GM12878 (cell line): ENCODE results near the gene PSMD8. TPM values are rescaled to one million over a fixed set of nuclear protein-coding genes. Genes with fewer than 3 reads are reported as not detected.

Experiments used
- ATAC-seq: fragments of 200-7000 bp; cut with Tn5 transposase; 3 replicates; pipeline ENCODE4 v1.9.1; 2020; ENCODE audit warnings: mild to moderate bottlenecking, moderate library complexity
- BruUV-seq: library from RNA; stranded (reverse); fragments of 400-500 nt; replicated peaks from 2 replicates; lab custom pipeline; 2021; lab: Mats Ljungman, UMichigan
- CTCF ChIA-PET: fragments of 300-600 bp; sonication (Branson Sonifier 250); formaldehyde crosslinking; extraction: SDS; loops from one replicate; lab custom pipeline; 2021; ENCODE audit warnings: inconsistent platforms; lab: Yijun Ruan, JAX
- POLR2A ChIA-PET: fragments of 350-600 bp; formaldehyde crosslinking; extraction: SDS; loops from one replicate; lab custom pipeline; 2021; ENCODE audit warnings: inconsistent platforms; lab: Charles Lee
- RAD21 ChIA-PET: fragments of 300-600 bp; sonication (Branson Sonifier 250); formaldehyde crosslinking; loops from one replicate; lab custom pipeline; 2023; ENCODE audit warnings: antibody characterized with exemption; ENCODE audit not compliant: unreplicated experiment; lab: Charles Lee
- SMC1A ChIA-PET: fragments of 300-600 bp; sonication (Branson Sonifier 250); formaldehyde crosslinking; loops from one replicate; lab custom pipeline; 2023; ENCODE audit not compliant: unreplicated experiment, uncharacterized antibody; lab: Charles Lee
- DNase-seq: peaks from one replicate; pipeline ENCODE4 v3.0.0-alpha.2; 2011; ENCODE audit warnings: low read depth, low spot score
- FAIRE-seq: peaks from 3 replicates; lab custom pipeline; 2011; peaks lifted over from hg19 to GRCh38; lab: Jason Lieb, UNC
- H2AFZ ChIP-seq: 2 replicates; pipeline ENCODE4 v1.6.0; 2011; ENCODE audit warnings: low read depth, low read length, control low read depth; ENCODE audit not compliant: control insufficient read depth
- H3K27ac ChIP-seq: 2 replicates; pipeline ENCODE4 v1.5.1; 2011; ENCODE audit warnings: control low read depth; ENCODE audit not compliant: control insufficient read depth, insufficient read depth
- H3K27me3 ChIP-seq, 2 experiments: replicated peaks in 1 of 2; 2 replicates each; pipeline versions ENCODE4 v1.6.0 to v1.6.1; 2011; ENCODE audit warnings: low read length in 1 of 2; ENCODE audit not compliant: control insufficient read depth in 2 of 2, insufficient read depth in 2 of 2
- H3K36me3 ChIP-seq, 2 experiments: 2 replicates each; pipeline ENCODE4 v1.5.1; 2011; ENCODE audit warnings: low read length in 1 of 2; ENCODE audit not compliant: control insufficient read depth in 2 of 2, insufficient read depth in 2 of 2
- H3K4me1 ChIP-seq: 2 replicates; pipeline ENCODE4 v1.6.1; 2011; ENCODE audit warnings: mild to moderate bottlenecking, low read length, moderate library complexity, mixed read lengths; ENCODE audit not compliant: control insufficient read depth, insufficient read depth
- H3K4me2 ChIP-seq: 2 replicates; pipeline ENCODE4 v1.6.0; 2011; ENCODE audit warnings: control low read depth; ENCODE audit not compliant: control insufficient read depth, insufficient read depth
- H3K4me3 ChIP-seq: fragments of 200-600 bp; sonication (generic); 2 replicates; pipeline ENCODE4 v1.5.1; 2016
- H3K79me2 ChIP-seq: 2 replicates; pipeline ENCODE4 v1.6.0; 2011; ENCODE audit warnings: low read length; ENCODE audit not compliant: control insufficient read depth, insufficient read depth
- H3K9ac ChIP-seq: 2 replicates; pipeline ENCODE4 v1.8.0; 2011; ENCODE audit warnings: low read length, control low read depth, mixed read lengths; ENCODE audit not compliant: control insufficient read depth, insufficient read depth
- H3K9me3 ChIP-seq: replicated peaks from 3 replicates; pipeline ENCODE4 v1.5.1; 2011; ENCODE audit warnings: mild to moderate bottlenecking, low read length; ENCODE audit not compliant: control insufficient read depth, insufficient read depth
- H4K20me1 ChIP-seq: 2 replicates; pipeline ENCODE4 v1.6.0; 2011; ENCODE audit not compliant: control insufficient read depth, insufficient read depth
- ATF7 ChIP-seq: fragments of 450-650 bp; IDR thresholded peaks from 2 replicates; pipeline ENCODE4 v1.6.1; 2016; ENCODE audit warnings: low read depth, mild to moderate bottlenecking
- BHLHE40 ChIP-seq, 2 experiments: fragments of 450-650 bp in 1 of 2; IDR thresholded peaks; 2 replicates each; pipeline ENCODE4 v1.6.1; 2011 to 2017; ENCODE audit warnings: low read depth in 2 of 2, borderline replicate concordance in 1 of 2, improper control_type of control experiment in 1 of 2, low read length in 1 of 2, mild to moderate bottlenecking in 1 of 2
- EGR1 ChIP-seq, 2 experiments: IDR thresholded peaks; 1 replicate in 1 of 2; 2 replicates in 1 of 2; pipeline ENCODE4 v1.6.1; 2011 to 2012; ENCODE audit warnings: low read depth in 2 of 2, low read length in 2 of 2, borderline replicate concordance in 1 of 2, mild to moderate bottlenecking in 1 of 2, moderate library complexity in 1 of 2
- HDAC6 ChIP-seq: fragments of 200-600 bp; sonication (generic); IDR thresholded peaks from one replicate; pipeline ENCODE4 v1.8.0; 2017; ENCODE audit warnings: antibody characterized with exemption; ENCODE audit not compliant: unreplicated experiment
- IKZF1 ChIP-seq: fragments of 450-650 bp; conservative IDR thresholded peaks from 2 replicates; pipeline ENCODE4 v1.6.1; 2017; ENCODE audit warnings: antibody characterized with exemption, mild to moderate bottlenecking
- JUND ChIP-seq: IDR thresholded peaks from 2 replicates; pipeline ENCODE4 v1.6.1; 2012; ENCODE audit warnings: low read depth, mild to moderate bottlenecking, low read length, improper control_type of control experiment, moderate library complexity
- PAX5 ChIP-seq: IDR thresholded peaks from 2 replicates; pipeline ENCODE4 v1.6.1; 2011; ENCODE audit warnings: low read depth, low read length, borderline replicate concordance
- RAD21 ChIP-seq: IDR thresholded peaks from 2 replicates; pipeline ENCODE4 v1.6.1; 2011; ENCODE audit warnings: mild to moderate bottlenecking, low read depth, low read length, moderate library complexity; ENCODE audit not compliant: insufficient read depth
- RAD51 ChIP-seq: fragments of 450-650 bp; IDR thresholded peaks from 2 replicates; pipeline ENCODE4 v1.6.1; 2016; ENCODE audit warnings: moderate library complexity, mild to moderate bottlenecking, inconsistent platforms
- TAF1 ChIP-seq: IDR thresholded peaks from 2 replicates; pipeline ENCODE4 v1.6.1; 2011; ENCODE audit warnings: mild to moderate bottlenecking, low read depth, low read length, borderline replicate concordance
- ZBED1 ChIP-seq: IDR thresholded peaks from 2 replicates; pipeline ENCODE4 v1.6.1; 2016; ENCODE audit warnings: borderline replicate concordance
- ZNF274 ChIP-seq: IDR thresholded peaks from one replicate; pipeline ENCODE4 v1.8.0; 2011; ENCODE audit not compliant: insufficient read length, insufficient read depth
- WGBS: methylation state at CpG from one replicate; pipeline ENCODE4 v1.1.6; 2016; ENCODE audit warnings: low lambda C conversion rate; ENCODE audit not compliant: insufficient replicate concordance, insufficient coverage; ENCODE audit errors: missing lambda C conversion rate; 5-methylcytosine and 5-hydroxymethylcytosine counted together
- in situ Hi-C: fragments of 300-500 bp; cut with MboI; formaldehyde crosslinking; loops from 9 replicates; pipeline ENCODE4 v1.14.3; 2018; ENCODE audit warnings: mixed read lengths
- intact Hi-C: fragments of 100-400 bp; cut with micrococcal nuclease; formaldehyde crosslinking; loops from one replicate; pipeline ENCODE4 v1.14.2; 2022; ENCODE audit not compliant: unreplicated experiment
- polyA plus RNA-seq, 11 experiments: library from polyadenylated mRNA; depleted of rRNA in 4 of 11; unstranded in 6 of 11; stranded (reverse) in 5 of 11; fragments of >200 nt; fragmentation: Nextera tagmentation in 4 of 11; fragmentation: Illumina TruSeq in 1 of 11; extraction: Ambion mirVana in 4 of 11; extraction: Trizol in 1 of 11; gene quantifications; 1 replicate in 1 of 11; 2 replicates in 10 of 11; pipeline versions ENCODE4 v1.2.1 to v1.2.3, GENCODE V29; 2011 to 2016; ENCODE audit warnings: inconsistent platforms in 2 of 11, missing spikeins in 2 of 11, low read depth in 1 of 11
- total RNA-seq, 4 experiments: library from RNA; depleted of rRNA in 3 of 4; stranded (reverse); fragments of >200 nt in 3 of 4; fragmentation: Illumina TruSeq in 1 of 4; extraction: Trizol in 1 of 4; gene quantifications; 2 replicates each; pipeline versions ENCODE4 v1.2.1 to v1.2.3, GENCODE V29; 2013 to 2021
- TF ChIP-seq, protein P1 (sequence below): IDR thresholded peaks from 2 replicates; pipeline ENCODE4 v1.6.1; 2011; ENCODE audit warnings: borderline replicate concordance, low read depth, mild to moderate bottlenecking, moderate library complexity, low read length; ENCODE audit not compliant: insufficient read depth, poor library complexity, severe bottlenecking
- TF ChIP-seq, protein P2 (sequence below): fragments of 450-650 bp; IDR thresholded peaks from 2 replicates; pipeline ENCODE4 v1.6.1; 2017; ENCODE audit warnings: mild to moderate bottlenecking
- TF ChIP-seq, protein P3 (sequence below): IDR thresholded peaks from 2 replicates; pipeline ENCODE4 v1.6.1; 2012; ENCODE audit warnings: low read depth, low read length, improper control_type of control experiment

The PSMD8 gene
- total and polyA plus RNA-seq, 10 of the 15 experiments (the other 5 are each of a cell fraction or from before 2014, with no cell fraction given) = 81.2 to 409 (median 268) TPM

DNA sequence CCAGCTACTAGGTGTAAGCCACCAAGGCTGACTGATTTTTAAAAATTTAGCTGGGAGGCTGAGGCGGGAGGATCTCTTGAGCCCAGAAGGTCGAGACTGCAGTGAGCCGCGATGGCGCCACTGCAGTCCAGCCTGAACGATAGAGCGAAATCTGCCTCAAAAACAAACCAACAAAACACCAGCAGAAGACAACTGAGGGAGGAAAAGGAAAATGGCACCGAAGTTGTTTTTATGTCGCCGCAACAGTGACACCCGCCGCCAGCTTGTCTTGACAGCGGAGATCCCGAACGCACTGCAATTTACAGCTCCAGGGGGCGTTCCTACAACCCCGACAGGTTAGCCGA, 28.2 kb downstream of the PSMD8 start (continued):
- no peak for TF ChIP-seq ATF7
- TF ChIP-seq JUND = no peak
- TF ChIP-seq RAD51 = no peak
- TF ChIP-seq ZNF274 = no peak
- no peak for TF ChIP-seq HDAC6
- no peak for TF ChIP-seq TAF1
- TF ChIP-seq, protein P1, sequence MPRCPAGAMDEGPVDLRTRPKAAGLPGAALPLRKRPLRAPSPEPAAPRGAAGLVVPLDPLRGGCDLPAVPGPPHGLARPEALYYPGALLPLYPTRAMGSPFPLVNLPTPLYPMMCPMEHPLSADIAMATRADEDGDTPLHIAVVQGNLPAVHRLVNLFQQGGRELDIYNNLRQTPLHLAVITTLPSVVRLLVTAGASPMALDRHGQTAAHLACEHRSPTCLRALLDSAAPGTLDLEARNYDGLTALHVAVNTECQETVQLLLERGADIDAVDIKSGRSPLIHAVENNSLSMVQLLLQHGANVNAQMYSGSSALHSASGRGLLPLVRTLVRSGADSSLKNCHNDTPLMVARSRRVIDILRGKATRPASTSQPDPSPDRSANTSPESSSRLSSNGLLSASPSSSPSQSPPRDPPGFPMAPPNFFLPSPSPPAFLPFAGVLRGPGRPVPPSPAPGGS = no peak
- peak; percentile 71; the same call in 1 of the 2 replicates for TF ChIP-seq ZBED1
- TF ChIP-seq RAD21 = no peak

DNA sequence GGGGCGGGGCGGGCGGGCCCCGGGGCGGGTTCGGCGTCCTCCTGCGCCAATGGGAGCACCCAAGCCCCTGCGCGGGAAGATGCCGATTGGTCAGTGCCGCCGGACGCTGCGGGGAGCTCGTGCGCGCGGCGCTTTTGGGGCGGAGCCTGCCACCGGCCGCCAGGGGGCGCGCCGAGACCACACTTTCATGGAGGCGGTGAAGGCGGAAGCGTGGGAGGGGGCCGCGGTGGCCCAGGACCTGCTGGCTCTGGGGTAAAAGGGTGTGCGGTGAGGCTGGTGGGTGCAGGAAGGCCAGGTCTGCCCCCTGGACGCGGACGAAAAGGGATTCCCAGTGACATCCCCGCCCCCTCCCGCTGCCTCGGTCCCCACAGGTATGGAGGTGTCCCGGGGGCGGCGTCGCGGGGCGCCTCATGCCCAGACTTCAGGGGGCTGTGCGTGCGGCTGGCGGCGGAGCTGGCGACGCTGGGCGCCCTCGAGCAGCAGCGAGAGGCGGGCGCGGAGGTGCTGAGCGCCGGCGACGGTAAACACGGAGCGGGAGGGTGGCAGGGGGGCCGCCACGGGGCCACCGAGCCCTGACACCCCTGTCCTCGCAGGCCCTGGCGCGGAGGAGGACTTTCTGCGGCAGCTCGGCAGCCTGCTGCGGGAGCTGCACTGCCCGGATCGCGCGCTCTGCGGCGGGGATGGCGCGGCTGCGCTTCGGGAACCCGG, 28.8 kb downstream of the PSMD8 start, which contains the start of gene FAM98C:
Gene FAM98C, plus strand, starts transcription at position 127 of the 708 bp plus-strand sequence. Its CDS starts 61 bp downstream, at position 188.
- H4K20me1 ChIP-seq = no peaks in the 10 kb centered on the region
- ChIA-PET CTCF (interaction anchor here (0.5 to 3.2 kb wide), 51 partner anchors 8 to 531 kb away, joined by 3 to 30 read pairs (median 4); partner anchors contain the start of genes ACTN4, CATSPERG, EIF3K and GGN), POLR2A (interaction anchor here (1.0 to 2.7 kb wide), 7 partner anchors 13 to 332 kb away, joined by 3 to 13 read pairs (median 3); partner anchors contain the start of genes GGN, MAP4K1 and PSMD8), RAD21 (interaction anchor here (0.6 to 3.1 kb wide), 52 partner anchors 9 to 569 kb away, joined by 3 to 46 read pairs (median 5); partner anchors contain the start of genes ACTN4, CATSPERG, ECH1 and EIF3K), SMC1A (interaction anchor here (0.6 to 3.8 kb wide), 22 partner anchors 14 to 531 kb away, joined by 3 to 18 read pairs (median 4); partner anchors contain the start of genes CAPN12, EIF3K, GGN and MAP4K1)
- no peaks in the 10 kb centered on the region for H3K9me3 ChIP-seq
- intact Hi-C loops = loop anchor here (1.0 to 5.0 kb wide), 4 partner anchors 104 to 529 kb away; partner anchors contain the start of genes MRPS12 and SARS2
- H3K79me2 ChIP-seq = no peaks in the 10 kb centered on the region
- in situ Hi-C loops = loop anchor here (25.0 kb wide), 1 partner anchor 234 kb away; the partner anchor contains the start of gene ACTN4
- peak within 1 kb of the TSS; percentile 72 for H3K27ac ChIP-seq
- peak within 1 kb of the TSS; percentile 89 for H2AFZ ChIP-seq
- H3K27me3 ChIP-seq = no peaks in the 10 kb centered on the region
- BruUV-seq = no TSS peak
- peak within 1 kb of the TSS; percentile 92 for H3K4me2 ChIP-seq
- WGBS = 2% methylated on average over 63 of the region's 82 CpGs
- H3K4me3 ChIP-seq = peak within 1 kb of the TSS; percentile 86
- DNase-seq (peak; percentile 76), FAIRE-seq (no peak), ATAC-seq (peak; percentile 99)
- H3K9ac ChIP-seq = peak within 1 kb of the TSS; percentile 58; the same call in 1 of the 2 replicates
- H3K4me1 ChIP-seq = no peaks in the 10 kb centered on the region
- H3K36me3 ChIP-seq = no peaks in the 10 kb centered on the region
- TF ChIP-seq, protein P2, sequence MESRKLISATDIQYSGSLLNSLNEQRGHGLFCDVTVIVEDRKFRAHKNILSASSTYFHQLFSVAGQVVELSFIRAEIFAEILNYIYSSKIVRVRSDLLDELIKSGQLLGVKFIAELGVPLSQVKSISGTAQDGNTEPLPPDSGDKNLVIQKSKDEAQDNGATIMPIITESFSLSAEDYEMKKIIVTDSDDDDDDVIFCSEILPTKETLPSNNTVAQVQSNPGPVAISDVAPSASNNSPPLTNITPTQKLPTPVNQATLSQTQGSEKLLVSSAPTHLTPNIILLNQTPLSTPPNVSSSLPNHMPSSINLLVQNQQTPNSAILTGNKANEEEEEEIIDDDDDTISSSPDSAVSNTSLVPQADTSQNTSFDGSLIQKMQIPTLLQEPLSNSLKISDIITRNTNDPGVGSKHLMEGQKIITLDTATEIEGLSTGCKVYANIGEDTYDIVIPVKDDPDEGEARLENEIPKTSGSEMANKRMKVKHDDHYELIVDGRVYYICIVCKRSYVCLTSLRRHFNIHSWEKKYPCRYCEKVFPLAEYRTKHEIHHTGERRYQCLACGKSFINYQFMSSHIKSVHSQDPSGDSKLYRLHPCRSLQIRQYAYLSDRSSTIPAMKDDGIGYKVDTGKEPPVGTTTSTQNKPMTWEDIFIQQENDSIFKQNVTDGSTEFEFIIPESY = no peak
- TF ChIP-seq PAX5 (0 out of 2 replicates have a peak, but pooled peaks have one; percentile 21), IKZF1 (peak; percentile 87), EGR1 (IDR thresholded peaks at IDR 0.05; ENCODE audit: borderline replicate concordance in 1 of 2, low read depth in 2 of 2, low read length in 2 of 2) (peak; percentile 22 to 99), BHLHE40 (IDR thresholded peaks at IDR 0.05; ENCODE audit: borderline replicate concordance in 1 of 2, low read depth in 2 of 2, low read length in 1 of 2) (peak; percentile 94 to 98)
- TF ChIP-seq, protein P3, sequence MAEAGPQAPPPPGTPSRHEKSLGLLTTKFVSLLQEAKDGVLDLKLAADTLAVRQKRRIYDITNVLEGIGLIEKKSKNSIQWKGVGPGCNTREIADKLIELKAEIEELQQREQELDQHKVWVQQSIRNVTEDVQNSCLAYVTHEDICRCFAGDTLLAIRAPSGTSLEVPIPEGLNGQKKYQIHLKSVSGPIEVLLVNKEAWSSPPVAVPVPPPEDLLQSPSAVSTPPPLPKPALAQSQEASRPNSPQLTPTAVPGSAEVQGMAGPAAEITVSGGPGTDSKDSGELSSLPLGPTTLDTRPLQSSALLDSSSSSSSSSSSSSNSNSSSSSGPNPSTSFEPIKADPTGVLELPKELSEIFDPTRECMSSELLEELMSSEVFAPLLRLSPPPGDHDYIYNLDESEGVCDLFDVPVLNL = 0 out of 2 replicates have a peak, but pooled peaks have one; percentile 45
